GM23338 (cell line): ENCODE measurements around the gene STX16.

Source experiments
- CREB1 ChIP-seq: fragments of 250-450 bp; sonication (Bioruptor Pico); IDR thresholded peaks from 2 replicates; pipeline ENCODE4 v1.5.0; 2020; ENCODE audit warnings: low read depth, mild to moderate bottlenecking, moderate library complexity
- EZH2 ChIP-seq: fragments of 200-600 bp; sonication (generic); IDR thresholded peaks from one replicate; pipeline ENCODE4 v1.8.0; 2017; ENCODE audit warnings: antibody characterized with exemption, mild to moderate bottlenecking, low read depth; ENCODE audit not compliant: unreplicated experiment
- EZH2phosphoT487 ChIP-seq: fragments of 200-600 bp; sonication (generic); IDR thresholded peaks from one replicate; pipeline ENCODE4 v1.8.1; 2018; ENCODE audit warnings: antibody characterized with exemption; ENCODE audit not compliant: unreplicated experiment
- JUNB ChIP-seq: IDR thresholded peaks from one replicate; pipeline ENCODE4 v1.6.1; 2016; ENCODE audit warnings: antibody characterized with exemption; ENCODE audit not compliant: unreplicated experiment
- NANOG ChIP-seq: IDR thresholded peaks from 2 replicates; pipeline ENCODE4 v1.6.1; 2016; ENCODE audit warnings: antibody characterized with exemption, borderline replicate concordance
- POLR2AphosphoS5 ChIP-seq: IDR thresholded peaks from 2 replicates; pipeline ENCODE4 v1.6.1; 2016; ENCODE audit warnings: antibody characterized with exemption, low read depth
- STAT1 ChIP-seq: IDR thresholded peaks from one replicate; pipeline ENCODE4 v1.6.1; 2016; ENCODE audit warnings: antibody characterized with exemption; ENCODE audit not compliant: unreplicated experiment
- ZNF114 ChIP-seq: fragments of 250-450 bp; sonication (Bioruptor Pico); IDR thresholded peaks from 2 replicates; pipeline ENCODE4 v1.5.0; 2020; ENCODE audit warnings: mild to moderate bottlenecking, moderate library complexity
- ZNF331 ChIP-seq: fragments of 250-450 bp; sonication (Bioruptor Pico); IDR thresholded peaks from 2 replicates; pipeline ENCODE4 v1.5.0; 2020; ENCODE audit warnings: low read depth, mild to moderate bottlenecking, moderate library complexity
- TF ChIP-seq, protein P1 (sequence below), 2 experiments: fragments of 200-600 bp in 1 of 2; sonication (generic) in 1 of 2; conservative IDR thresholded peaks; 2 replicates each; pipeline versions ENCODE4 v1.5.1 to v1.6.1; 2016 to 2017; ENCODE audit warnings: antibody characterized with exemption in 2 of 2, low read depth in 2 of 2, mild to moderate bottlenecking in 2 of 2, moderate library complexity in 1 of 2
- TF ChIP-seq, protein P2 (sequence below): IDR thresholded peaks from one replicate; pipeline ENCODE4 v1.6.1; 2018; ENCODE audit warnings: antibody characterized with exemption; ENCODE audit not compliant: unreplicated experiment
- TF ChIP-seq, protein P3 (sequence below): IDR thresholded peaks from 2 replicates; pipeline ENCODE4 v1.6.1; 2016; ENCODE audit warnings: antibody characterized with exemption

DNA sequence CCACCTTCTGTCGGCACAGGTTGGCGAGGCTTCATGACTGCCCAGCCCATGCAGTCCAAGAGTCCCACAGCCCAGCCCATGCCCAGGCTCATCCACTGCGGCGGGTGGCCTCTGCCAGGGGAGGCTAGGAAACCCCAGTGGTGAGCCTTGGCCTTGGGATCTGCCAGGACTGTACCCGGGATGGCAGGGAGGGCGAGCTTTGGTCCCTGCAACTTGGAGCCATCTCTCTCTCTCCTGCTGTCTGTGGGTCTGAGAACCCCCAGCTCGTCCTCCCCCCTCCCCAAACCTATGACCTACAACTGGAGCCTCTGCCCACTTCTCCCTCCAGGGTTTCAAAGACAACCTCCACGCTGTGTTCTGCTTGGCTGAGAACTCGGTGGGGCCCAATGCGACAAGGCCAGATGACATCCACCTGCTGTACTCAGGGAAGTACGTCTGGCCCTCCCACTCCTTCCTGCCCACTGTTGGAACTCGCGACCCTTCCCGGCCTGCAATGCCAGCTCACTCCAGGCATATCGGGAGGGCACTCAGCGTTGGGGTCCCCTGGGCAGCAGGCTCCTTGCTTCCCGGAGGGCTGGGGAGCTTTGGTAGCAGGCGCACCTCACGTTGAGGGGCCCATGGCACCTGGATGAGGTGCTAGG lies 61.2 kb downstream of the STX16 start:
- TF ChIP-seq, protein P1, sequence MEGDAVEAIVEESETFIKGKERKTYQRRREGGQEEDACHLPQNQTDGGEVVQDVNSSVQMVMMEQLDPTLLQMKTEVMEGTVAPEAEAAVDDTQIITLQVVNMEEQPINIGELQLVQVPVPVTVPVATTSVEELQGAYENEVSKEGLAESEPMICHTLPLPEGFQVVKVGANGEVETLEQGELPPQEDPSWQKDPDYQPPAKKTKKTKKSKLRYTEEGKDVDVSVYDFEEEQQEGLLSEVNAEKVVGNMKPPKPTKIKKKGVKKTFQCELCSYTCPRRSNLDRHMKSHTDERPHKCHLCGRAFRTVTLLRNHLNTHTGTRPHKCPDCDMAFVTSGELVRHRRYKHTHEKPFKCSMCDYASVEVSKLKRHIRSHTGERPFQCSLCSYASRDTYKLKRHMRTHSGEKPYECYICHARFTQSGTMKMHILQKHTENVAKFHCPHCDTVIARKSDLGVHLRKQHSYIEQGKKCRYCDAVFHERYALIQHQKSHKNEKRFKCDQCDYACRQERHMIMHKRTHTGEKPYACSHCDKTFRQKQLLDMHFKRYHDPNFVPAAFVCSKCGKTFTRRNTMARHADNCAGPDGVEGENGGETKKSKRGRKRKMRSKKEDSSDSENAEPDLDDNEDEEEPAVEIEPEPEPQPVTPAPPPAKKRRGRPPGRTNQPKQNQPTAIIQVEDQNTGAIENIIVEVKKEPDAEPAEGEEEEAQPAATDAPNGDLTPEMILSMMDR (conservative IDR thresholded peaks at IDR 0.05; ENCODE audit: low read depth in 2 of 2) = no peak
- TF ChIP-seq ZNF331 (CRISPR knock-in tag) = no peak
- TF ChIP-seq EZH2 = no peak
- no peak for TF ChIP-seq POLR2AphosphoS5
- TF ChIP-seq, protein P2, sequence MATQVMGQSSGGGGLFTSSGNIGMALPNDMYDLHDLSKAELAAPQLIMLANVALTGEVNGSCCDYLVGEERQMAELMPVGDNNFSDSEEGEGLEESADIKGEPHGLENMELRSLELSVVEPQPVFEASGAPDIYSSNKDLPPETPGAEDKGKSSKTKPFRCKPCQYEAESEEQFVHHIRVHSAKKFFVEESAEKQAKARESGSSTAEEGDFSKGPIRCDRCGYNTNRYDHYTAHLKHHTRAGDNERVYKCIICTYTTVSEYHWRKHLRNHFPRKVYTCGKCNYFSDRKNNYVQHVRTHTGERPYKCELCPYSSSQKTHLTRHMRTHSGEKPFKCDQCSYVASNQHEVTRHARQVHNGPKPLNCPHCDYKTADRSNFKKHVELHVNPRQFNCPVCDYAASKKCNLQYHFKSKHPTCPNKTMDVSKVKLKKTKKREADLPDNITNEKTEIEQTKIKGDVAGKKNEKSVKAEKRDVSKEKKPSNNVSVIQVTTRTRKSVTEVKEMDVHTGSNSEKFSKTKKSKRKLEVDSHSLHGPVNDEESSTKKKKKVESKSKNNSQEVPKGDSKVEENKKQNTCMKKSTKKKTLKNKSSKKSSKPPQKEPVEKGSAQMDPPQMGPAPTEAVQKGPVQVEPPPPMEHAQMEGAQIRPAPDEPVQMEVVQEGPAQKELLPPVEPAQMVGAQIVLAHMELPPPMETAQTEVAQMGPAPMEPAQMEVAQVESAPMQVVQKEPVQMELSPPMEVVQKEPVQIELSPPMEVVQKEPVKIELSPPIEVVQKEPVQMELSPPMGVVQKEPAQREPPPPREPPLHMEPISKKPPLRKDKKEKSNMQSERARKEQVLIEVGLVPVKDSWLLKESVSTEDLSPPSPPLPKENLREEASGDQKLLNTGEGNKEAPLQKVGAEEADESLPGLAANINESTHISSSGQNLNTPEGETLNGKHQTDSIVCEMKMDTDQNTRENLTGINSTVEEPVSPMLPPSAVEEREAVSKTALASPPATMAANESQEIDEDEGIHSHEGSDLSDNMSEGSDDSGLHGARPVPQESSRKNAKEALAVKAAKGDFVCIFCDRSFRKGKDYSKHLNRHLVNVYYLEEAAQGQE = no peak
- TF ChIP-seq EZH2phosphoT487 = no peak
- TF ChIP-seq CREB1 (CRISPR knock-in tag) = no peak
- no peak for TF ChIP-seq STAT1
- TF ChIP-seq, protein P3, sequence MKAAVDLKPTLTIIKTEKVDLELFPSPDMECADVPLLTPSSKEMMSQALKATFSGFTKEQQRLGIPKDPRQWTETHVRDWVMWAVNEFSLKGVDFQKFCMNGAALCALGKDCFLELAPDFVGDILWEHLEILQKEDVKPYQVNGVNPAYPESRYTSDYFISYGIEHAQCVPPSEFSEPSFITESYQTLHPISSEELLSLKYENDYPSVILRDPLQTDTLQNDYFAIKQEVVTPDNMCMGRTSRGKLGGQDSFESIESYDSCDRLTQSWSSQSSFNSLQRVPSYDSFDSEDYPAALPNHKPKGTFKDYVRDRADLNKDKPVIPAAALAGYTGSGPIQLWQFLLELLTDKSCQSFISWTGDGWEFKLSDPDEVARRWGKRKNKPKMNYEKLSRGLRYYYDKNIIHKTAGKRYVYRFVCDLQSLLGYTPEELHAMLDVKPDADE = no peak
- TF ChIP-seq ZNF114 = no peak
- TF ChIP-seq JUNB = no peak
- TF ChIP-seq NANOG = no peak
